ENCODE measurements around the gene MCOLN1.

DNA sequence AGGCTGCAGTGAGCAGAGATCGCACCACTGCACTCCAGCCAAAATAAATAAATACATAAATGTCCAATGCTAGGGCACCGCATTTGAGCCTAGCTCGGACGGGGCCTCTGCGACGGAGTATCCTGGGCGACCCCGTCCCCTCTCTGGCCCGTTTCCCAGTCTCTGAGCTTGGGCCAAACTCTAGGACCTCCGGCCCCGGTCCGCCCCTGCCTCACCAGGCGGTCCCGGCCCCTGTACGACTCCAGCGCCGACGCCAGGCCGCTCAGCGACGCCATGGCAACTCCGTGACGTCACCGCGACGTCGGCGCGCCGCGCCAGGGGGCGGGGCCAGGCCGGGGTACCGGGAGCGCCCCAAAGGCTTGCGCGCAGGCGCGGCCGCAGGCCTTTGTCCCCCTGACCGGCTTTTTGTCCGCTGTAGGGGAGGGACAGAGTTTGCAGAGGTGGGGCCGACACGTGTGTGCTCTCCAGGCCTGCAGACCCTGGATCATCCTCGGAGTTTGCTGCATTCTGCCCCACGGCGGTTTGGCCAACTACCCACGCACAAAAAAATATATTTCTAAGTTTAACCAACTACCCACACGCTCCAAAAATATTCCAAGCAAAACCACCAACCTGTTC is 33.6 kb upstream of the MCOLN1 start, which contains the start of gene PEX11G:
- TF ChIP-seq POLR2AphosphoS5 (IDR thresholded peaks at IDR 0.05) (peak; percentile 69), EP300 (IDR thresholded peaks at IDR 0.05) (no peak), POLR2A (IDR thresholded peaks at IDR 0.05) (peak; percentile 71 to 80)
- TF ChIP-seq, protein P1, sequence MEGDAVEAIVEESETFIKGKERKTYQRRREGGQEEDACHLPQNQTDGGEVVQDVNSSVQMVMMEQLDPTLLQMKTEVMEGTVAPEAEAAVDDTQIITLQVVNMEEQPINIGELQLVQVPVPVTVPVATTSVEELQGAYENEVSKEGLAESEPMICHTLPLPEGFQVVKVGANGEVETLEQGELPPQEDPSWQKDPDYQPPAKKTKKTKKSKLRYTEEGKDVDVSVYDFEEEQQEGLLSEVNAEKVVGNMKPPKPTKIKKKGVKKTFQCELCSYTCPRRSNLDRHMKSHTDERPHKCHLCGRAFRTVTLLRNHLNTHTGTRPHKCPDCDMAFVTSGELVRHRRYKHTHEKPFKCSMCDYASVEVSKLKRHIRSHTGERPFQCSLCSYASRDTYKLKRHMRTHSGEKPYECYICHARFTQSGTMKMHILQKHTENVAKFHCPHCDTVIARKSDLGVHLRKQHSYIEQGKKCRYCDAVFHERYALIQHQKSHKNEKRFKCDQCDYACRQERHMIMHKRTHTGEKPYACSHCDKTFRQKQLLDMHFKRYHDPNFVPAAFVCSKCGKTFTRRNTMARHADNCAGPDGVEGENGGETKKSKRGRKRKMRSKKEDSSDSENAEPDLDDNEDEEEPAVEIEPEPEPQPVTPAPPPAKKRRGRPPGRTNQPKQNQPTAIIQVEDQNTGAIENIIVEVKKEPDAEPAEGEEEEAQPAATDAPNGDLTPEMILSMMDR (IDR thresholded peaks at IDR 0.05), result peak in 2 of 4 experiments; percentile 5 to 7

Data from gastroesophageal sphincter (tissue), 3 donors.